Urinary bladder (tissue), 4 donors: ENCODE data around the gene NTPCR. TPM values are rescaled to one million over a fixed set of nuclear protein-coding genes. Genes with fewer than 3 reads are reported as not detected.

ENCODE experiments used
- DNase-seq: peaks from one replicate; pipeline ENCODE4 v3.0.0-alpha.2; 2015; ENCODE audit errors: extremely low spot score
- H3K27ac ChIP-seq: one replicate; pipeline ENCODE4 v1.5.1; 2013; ENCODE audit warnings: low read depth, mild to moderate bottlenecking, moderate library complexity
- H3K36me3 ChIP-seq: one replicate; pipeline ENCODE4 v1.6.1; 2013; ENCODE audit warnings: mild to moderate bottlenecking, moderate library complexity; ENCODE audit not compliant: insufficient read depth
- H3K4me1 ChIP-seq: one replicate; pipeline ENCODE4 v1.6.1; 2013; ENCODE audit warnings: mild to moderate bottlenecking, moderate library complexity; ENCODE audit not compliant: insufficient read depth
- H3K4me3 ChIP-seq: one replicate; pipeline ENCODE4 v1.5.1; 2013; ENCODE audit warnings: low read depth, low read length
- WGBS: extraction: QIAGEN DNeasy Blood & Tissue Kit; methylation state at CpG from one replicate; pipeline ENCODE4 v1.1.7; 2013; 5-methylcytosine and 5-hydroxymethylcytosine counted together
- polyA plus RNA-seq: library from polyadenylated mRNA; stranded (reverse); fragments of 200-250 nt; gene quantifications from one replicate; pipeline ENCODE4 v1.2.3, GENCODE V29; 2013
- total RNA-seq: library from RNA; depleted of rRNA; stranded (reverse); fragments of >200 nt; gene quantifications from one replicate; pipeline ENCODE4 v1.2.3, GENCODE V29; 2014
- donor health status: healthy with polysubstance abuse.
- donor health status: healthy.

The NTPCR gene
- total and polyA plus RNA-seq, 2 donors, result 25.5 to 47.8 TPM

DNA sequence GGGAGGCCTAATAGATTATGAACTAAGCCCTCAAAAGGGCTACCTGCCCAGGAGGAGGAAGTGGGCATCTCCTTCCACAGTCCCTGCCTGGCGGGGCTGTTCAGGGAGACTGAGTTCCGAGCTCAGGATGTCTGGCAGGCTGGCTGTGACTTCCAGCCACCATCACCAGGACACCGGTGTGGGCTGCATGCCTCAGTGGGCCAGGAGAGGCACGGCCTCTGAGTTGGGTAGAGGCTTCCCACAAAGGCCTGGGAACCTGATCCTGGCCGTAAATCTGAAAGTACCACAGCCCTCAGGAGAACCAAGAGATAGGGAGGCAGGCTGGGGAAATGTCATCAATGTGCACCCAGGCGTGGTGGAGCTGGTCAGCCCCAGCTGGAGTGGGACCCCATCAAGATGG lies 29.1 kb downstream of the NTPCR start:
- Histone ChIP-seq H3K36me3 (no peaks in the 10 kb centered on the region), H3K27ac (no peak overlapping the region), H3K4me1 (no peaks in the 10 kb centered on the region), H3K4me3 (no peak overlapping the region)
- WGBS, result 96% methylated on average over 6 of the region's 6 CpGs
- no peak for DNase-seq

DNA sequence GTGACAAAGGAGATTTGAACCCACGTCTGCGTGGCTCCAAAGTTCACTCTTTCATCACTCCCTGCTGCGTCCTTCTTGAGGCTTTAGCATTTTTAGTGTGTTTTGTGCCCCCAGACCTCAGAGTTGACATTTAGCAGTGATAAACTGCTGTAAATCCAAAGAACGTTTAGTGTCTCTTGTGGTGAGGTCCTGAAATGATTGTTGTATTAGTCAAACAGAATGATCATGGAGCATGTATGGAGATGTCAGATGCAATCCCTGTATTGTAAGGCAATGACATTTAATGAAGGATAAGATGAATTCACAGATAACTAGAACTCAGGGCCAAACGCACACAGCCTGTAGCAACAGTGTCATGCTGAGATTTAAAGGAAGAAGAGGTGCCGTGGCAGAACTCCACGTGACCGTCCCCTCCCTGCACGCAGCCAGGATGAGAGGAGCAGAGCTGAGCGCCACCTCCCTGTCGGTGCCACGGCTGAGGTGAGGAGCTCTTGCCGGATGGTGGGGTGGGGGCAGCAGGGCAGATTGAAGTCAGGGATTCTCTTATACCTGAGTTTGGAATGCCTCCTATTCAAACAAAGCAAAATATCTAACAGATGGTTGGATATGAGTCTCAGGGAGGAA lies 30.1 kb downstream of the NTPCR start:
- no peak overlapping the region for H3K27ac ChIP-seq
- no peaks in the 10 kb centered on the region for H3K36me3 ChIP-seq
- H3K4me1 ChIP-seq, result no peaks in the 10 kb centered on the region
- DNase-seq, result no peak
- no peak overlapping the region for H3K4me3 ChIP-seq
- 83% methylated on average over 13 of the region's 13 CpGs for WGBS

DNA sequence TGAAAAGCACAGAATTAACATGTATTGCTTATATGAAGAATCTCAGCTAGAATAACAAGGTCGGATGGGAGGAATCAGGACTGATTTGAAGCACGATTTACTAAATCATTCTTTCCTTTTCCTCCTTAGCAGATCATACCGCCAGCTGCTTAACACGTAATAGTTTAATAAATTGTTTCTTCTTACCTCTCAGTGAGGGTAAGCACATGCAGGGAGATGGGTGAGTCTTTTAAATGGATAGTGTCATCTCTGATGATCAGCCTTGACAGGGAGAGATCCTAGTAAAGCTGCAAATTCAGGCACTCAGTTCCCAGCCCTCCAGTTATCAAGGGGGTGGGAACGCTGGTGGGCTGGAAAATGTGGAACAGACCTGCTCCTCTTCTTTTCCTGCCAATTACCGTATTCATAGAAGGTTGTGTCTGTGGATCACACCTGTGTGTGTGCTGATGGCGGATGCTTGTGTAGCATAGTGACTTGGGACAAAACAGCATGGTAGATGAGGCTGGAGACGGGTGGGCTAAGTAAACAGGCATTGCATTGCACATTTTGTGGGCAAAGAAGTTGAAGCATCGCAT lies 30.7 kb downstream of the NTPCR start:
- no peak for DNase-seq
- H3K4me1 ChIP-seq, result no peaks in the 10 kb centered on the region

DNA sequence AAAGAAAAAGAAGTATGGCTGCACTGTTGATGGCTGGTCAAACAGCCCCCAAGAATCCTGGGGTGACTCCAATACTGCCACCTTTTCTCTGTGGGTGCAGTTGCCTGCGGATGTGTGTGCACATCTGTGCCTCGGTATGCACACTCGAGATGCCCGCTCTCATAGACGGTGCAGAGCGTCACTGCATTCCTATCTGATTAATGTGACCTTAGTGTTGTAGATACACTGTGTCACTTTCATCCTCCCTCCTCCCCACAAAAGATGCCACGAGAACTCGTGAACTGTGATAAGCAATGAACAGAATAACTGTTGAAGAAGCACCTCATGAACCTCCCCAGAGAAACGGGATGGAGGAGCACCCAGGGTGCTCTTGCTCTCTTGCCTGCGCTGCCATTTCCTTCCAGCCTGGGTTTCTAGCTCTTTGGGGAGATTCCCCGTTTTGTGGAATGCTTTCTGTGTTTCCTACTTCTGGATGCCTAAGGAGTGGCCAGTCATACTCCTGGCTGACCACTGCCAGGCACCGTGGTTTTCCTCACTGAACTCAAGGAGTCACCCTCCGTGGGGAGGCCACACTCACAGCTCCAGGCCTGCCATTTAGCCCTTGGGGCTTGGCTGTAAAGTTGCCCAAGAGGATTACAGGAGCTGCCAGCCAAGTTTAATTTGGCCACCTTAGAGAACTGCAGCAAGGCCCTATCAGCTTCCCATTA lies 32.0 kb downstream of the NTPCR start:
- DNase-seq, result no peak
- Histone ChIP-seq H3K4me3 (no peak overlapping the region), H3K4me1 (no peaks in the 10 kb centered on the region), H3K36me3 (no peaks in the 10 kb centered on the region), H3K27ac (no peak overlapping the region)
- WGBS, result 87% methylated on average over 13 of the region's 13 CpGs

More for the DNA sequence above, 30.7 kb downstream of the NTPCR start:
- H3K4me3 ChIP-seq, result no peak overlapping the region
- no peak overlapping the region for H3K27ac ChIP-seq
- 87% methylated on average over 9 of the region's 9 CpGs for WGBS
- H3K36me3 ChIP-seq, result no peaks in the 10 kb centered on the region

DNA sequence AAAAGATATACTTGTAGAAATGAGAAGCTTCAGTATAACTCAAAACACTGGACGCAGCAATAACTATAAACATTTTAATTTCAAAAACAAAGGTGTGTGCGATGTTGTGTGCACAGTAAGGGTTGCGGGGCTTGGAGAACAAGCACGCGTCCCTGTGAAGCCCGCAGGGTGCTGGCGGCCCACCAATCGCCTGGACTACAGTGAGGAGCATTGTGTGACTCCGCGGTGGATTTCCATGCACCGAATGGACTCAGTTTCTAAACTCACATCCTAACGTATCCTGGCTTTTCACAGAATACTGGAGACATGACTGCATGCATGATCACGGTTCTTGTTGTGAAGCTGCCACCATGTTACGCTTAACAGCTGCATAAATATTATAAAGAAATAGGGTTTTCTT lies 33.0 kb downstream of the NTPCR start:
- DNase-seq, result no peak
- Histone ChIP-seq H3K27ac (no peak overlapping the region), H3K36me3 (no peaks in the 10 kb centered on the region), H3K4me3 (no peak overlapping the region), H3K4me1 (no peaks in the 10 kb centered on the region)
- 96% methylated on average over 14 of the region's 14 CpGs for WGBS

DNA sequence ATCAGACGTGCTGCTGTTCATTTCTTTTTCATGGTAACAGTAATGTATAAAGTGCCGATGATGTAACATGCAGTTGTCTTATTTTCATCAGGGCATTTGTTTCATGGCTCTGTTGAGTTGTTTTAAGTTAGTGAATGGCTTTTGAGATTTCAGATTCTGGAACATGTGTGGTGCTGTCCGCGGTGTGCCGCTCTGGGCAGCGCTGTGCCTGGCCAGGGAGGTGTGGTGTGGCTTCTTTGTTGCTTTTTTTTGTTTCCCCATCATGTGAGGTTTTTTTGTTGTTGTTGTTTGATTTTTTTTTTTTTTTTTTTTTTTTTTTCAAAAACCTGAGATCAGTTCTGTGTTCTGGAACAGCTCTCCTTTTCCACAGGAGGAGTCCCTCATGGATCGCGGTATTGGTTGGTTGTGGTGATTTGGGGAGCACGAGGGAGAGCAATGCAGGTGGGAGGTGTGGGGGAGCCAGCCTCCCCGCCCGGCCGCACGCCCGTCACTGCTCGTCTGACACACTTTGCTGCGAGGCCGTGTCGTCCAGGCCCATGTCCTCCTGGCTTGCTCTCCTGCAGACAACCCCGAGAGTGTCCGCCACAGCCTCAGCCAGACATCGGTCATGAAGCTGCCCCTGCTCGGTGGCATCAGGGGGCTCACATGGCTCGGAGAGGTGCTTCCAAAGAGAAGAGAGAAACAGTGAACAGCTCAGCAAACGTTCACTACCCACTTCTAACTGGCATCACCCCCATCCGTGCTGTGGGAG lies 33.6 kb downstream of the NTPCR start:
- Histone ChIP-seq H3K36me3 (no peaks in the 10 kb centered on the region), H3K4me3 (no peak overlapping the region), H3K4me1 (no peaks in the 10 kb centered on the region), H3K27ac (no peak overlapping the region)
- 91% methylated on average over 25 of the region's 25 CpGs for WGBS
- no peak for DNase-seq

DNA sequence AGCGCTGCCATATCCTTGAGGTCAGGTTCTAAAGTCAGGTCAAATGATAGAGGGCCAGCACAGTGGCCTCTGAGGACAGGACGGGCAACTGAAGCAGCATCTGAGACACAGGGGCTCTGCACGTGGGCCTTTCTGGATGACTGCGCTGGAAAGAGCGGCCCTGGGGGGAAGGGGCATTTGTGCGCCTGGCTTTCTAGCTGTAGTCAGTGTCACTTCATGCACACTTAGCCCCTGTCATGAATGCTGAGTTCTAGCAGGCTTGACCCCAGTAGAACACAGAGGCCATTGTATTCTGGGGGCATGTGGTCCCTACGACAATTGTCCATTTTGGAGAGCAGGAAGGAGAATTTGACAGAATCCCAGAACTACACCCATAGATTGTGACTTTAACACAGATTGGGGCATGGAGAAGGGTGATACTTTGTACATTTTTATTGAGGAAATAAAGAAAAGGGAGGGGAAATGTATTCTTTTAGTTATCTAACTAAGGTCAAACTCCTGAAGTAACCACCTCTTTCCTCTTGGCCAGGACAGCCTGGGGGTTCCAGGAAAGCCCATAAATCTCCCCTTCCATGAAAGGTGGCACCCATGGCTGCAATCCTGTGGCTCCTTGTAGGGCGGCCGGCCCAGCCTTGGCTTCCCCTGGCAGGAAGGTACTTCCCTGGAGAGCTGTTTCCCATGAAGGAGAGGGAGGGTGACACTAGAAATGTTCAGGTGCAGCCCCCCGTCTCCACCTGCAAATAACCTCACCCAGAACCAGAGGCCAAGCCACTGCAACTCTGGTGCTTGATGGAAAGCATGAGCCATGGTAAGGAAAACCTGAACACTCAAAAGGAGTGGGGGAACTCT lies 34.4 kb downstream of the NTPCR start:
- 94% methylated on average over 10 of the region's 10 CpGs for WGBS
- Histone ChIP-seq H3K36me3 (no peaks in the 10 kb centered on the region), H3K4me1 (no peaks in the 10 kb centered on the region), H3K4me3 (no peak overlapping the region), H3K27ac (no peak overlapping the region)
- no peak for DNase-seq

DNA sequence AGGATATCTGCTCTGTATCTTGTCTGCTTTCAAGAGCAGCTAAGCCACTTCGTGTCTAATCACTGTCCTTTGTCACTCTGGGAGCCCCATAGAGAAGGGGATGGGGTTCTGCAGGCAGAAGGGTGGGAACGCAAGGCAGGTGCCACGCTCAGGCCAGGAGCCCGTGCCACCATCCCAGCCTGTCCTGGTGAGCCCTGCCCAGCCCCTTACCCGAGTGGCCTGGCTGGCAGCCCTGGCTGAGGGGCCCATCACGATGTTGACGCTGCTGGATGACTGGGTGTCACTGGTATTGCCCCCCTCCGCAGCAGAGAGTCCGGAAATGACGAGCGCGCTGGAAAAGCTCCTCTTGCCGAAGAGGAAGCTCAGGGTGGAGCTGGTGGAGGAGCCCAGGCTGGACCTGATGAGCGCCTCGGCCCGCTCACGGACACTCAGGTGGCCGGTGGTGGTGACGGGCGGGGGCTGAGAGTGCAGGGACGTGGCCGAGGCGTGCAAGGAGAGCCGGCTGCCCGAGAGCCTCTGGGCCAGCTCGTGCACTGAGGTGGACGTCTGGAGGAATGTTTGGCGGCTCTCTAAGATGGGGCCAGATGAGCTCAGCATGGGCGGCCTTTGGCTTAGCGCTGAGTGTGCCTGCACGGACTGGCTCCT lies 35.6 kb downstream of the NTPCR start:
- DNase-seq, result no peak
- Histone ChIP-seq H3K4me3 (no peak overlapping the region), H3K4me1 (no peaks in the 10 kb centered on the region), H3K27ac (no peak overlapping the region), H3K36me3 (no peaks in the 10 kb centered on the region)
- WGBS, result 91% methylated on average over 31 of the region's 31 CpGs

DNA sequence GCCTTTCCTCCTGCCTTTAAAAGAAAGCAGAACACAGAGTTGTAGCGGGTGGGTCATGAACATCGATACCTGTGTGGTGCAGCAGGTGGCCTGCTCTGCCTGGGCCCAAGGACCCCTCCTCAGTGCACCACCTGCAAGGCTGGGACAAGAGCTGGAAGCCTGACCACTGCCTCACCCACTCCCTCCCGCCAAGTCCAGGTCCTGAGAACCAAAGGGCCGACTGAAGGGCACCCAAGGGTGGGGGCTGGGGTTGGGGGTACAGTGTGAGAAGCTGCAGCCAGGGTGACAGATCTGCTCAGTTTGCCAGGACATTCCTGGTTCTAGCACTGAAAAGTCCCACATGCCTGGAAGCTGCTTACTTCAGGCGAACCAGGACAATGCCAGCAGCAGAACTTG lies 36.1 kb downstream of the NTPCR start:
- no peaks in the 10 kb centered on the region for H3K36me3 ChIP-seq
- 97% methylated on average over 5 of the region's 5 CpGs for WGBS
- no peaks in the 10 kb centered on the region for H3K4me1 ChIP-seq
- H3K4me3 ChIP-seq, result no peak overlapping the region
- H3K27ac ChIP-seq, result no peak overlapping the region
- DNase-seq, result no peak

DNA sequence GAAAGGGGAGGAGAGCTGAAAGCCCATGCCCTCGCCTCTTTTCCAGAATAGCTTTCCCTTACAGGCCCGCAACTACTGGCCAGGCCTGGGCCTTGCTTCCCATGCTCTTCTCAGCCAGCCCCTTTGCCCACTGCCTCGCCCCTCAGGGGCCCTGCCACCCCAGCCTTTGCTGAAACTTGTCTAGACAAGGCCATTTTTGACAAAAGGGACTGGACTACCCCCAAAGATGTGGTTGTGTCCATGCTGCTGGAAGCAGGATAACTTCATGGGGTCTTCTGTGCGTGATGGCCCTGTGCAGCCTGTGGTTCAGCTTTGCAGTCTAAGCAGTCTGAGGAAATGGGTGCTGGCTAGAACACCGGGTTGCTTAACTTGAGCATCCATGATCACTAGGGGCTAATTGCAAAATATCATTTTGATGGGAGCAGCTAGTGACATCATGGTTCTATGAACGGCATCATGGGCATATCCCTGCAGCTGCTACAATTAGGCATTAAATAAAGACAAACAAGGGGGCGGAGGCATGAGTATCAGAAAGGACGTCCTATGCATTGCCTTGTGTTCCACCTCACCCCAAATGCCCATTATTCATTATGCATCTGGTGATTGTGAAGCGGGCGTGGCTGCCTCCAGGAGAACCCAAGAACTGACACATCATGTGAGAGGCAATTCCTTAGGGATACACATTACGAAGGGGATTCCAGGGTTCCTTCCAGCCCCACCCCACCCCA lies 36.8 kb downstream of the NTPCR start:
- WGBS, result 97% methylated on average over 11 of the region's 11 CpGs
- DNase-seq, result no peak
- H3K27ac ChIP-seq, result no peak overlapping the region
- H3K4me1 ChIP-seq, result no peaks in the 10 kb centered on the region
- no peak overlapping the region for H3K4me3 ChIP-seq
- no peaks in the 10 kb centered on the region for H3K36me3 ChIP-seq

DNA sequence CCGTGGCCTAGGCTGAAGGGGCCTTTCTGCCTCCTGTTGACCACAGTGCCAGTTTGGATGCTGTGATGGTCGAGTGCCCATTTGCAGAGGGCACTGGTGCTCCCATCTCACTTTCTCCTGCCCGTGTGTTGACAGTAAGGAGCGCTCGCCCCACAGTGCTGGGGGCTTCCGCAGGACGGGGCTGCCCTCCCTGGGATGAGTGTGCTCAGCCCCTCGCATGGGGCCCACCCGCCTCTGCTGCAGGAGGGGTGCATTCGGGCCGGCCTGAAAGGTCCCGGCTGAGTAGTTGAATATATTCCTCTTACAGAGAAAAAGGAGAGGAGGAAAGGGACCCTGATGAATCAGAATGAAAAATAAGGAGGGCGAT lies 37.3 kb downstream of the NTPCR start:
- DNase-seq, result no peak
- Histone ChIP-seq H3K27ac (no peak overlapping the region), H3K4me1 (no peaks in the 10 kb centered on the region), H3K4me3 (no peak overlapping the region), H3K36me3 (no peaks in the 10 kb centered on the region)
- WGBS, result 86% methylated on average over 13 of the region's 13 CpGs

DNA sequence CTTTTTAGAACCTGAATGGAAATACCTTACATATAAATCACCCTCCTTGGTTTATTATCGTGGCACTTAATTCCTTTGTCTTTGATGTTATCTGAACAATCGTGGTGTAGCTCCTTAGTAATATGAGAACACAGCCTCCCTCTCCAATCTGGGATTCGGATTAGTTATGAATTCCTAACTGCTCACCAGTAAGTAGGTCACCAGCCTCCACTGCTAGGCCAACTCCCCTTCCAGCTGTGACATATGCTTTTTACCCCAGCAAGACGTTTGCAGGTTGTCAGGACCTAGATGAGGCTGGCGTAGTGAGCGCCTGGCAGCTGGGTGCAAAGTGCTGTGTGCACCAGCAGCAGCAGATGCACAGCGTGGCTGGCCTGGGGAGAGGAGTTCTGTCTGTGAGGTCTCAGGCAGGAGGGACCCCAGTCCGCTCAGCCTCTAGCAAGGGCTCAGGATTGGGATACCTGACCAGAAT lies 38.2 kb downstream of the NTPCR start:
- Histone ChIP-seq H3K4me1 (no peaks in the 10 kb centered on the region), H3K27ac (no peak overlapping the region), H3K36me3 (no peaks in the 10 kb centered on the region), H3K4me3 (no peak overlapping the region)
- 56% methylated on average over 8 of the region's 8 CpGs for WGBS
- no peak for DNase-seq
